ENCODE data around the gene ZNF17.

DNA sequence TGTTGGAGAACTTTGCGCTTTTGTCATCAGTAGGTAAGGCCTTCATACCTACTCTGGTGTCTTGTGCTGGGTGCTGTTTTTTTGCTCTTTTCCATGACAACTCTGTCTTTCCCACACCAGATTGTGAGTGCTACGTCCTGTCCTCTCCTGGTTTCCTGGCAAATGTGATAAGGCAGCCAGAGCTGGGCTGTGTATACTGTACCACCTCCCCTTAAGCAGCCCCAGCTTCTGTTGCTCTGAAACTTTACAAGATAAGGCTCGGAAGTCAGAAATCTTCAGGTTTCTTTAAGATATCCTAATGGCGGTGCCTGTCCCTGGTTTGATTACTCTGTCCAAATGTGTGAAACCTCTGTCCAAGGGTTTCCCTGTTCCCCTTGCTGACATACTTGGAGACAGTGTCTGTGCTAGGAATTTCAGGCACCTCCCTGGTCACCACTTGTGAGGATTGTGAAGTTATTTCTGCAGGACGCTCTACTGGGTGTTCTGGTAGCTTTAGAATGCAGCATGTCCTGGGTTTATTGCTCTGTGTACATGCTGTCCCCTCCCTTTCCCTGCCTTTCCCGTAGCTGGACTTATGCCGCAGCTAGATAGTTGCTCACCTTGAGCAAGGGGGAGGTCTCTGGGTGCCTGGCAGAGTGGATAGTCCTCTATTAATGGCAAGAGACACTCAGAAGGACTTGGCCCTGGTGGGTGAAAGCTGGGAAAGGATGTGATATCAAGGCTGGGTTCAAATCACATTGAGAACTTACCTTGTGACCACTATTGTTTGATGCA lies 31.2 kb downstream of the ZNF17 start:
- TF ChIP-seq, protein P1, sequence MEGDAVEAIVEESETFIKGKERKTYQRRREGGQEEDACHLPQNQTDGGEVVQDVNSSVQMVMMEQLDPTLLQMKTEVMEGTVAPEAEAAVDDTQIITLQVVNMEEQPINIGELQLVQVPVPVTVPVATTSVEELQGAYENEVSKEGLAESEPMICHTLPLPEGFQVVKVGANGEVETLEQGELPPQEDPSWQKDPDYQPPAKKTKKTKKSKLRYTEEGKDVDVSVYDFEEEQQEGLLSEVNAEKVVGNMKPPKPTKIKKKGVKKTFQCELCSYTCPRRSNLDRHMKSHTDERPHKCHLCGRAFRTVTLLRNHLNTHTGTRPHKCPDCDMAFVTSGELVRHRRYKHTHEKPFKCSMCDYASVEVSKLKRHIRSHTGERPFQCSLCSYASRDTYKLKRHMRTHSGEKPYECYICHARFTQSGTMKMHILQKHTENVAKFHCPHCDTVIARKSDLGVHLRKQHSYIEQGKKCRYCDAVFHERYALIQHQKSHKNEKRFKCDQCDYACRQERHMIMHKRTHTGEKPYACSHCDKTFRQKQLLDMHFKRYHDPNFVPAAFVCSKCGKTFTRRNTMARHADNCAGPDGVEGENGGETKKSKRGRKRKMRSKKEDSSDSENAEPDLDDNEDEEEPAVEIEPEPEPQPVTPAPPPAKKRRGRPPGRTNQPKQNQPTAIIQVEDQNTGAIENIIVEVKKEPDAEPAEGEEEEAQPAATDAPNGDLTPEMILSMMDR (IDR thresholded peaks at IDR 0.05): no peak
- no peak for TF ChIP-seq POLR2A (IDR thresholded peaks at IDR 0.05)

All from prostate gland (tissue), 2 donors.